ENCODE measurements around the gene FGB. TPM values are rescaled to one million over a fixed set of nuclear protein-coding genes. Genes with fewer than 3 reads are reported as not detected.

The FGB gene
- total RNA-seq, 1 donor from 2014 or later: not detected

- ATAC-seq (no peak), DNase-seq (ENCODE audit: low spot score) (no peak)
- intact Hi-C loops (cut with DNase I): no loop called here
Measured at GRCh38 chr4:154560824-154561231, 2.0 kb upstream of the FGB start.

GRCh38 chr4:154564311-154564710, 1.5 kb downstream of the FGB start:
- intact Hi-C loops (cut with DNase I): no loop called here
- DNase-seq (ENCODE audit: low spot score) (no peak), ATAC-seq (no peak)

- DNase-seq (ENCODE audit: low spot score): no peak
- intact Hi-C loops (cut with DNase I): no loop called here
- ATAC-seq: no peak
Measured at GRCh38 chr4:154565704-154566103, 2.9 kb downstream of the FGB start.

- no peak for DNase-seq (ENCODE audit: low spot score)
- no peak for ATAC-seq
- intact Hi-C loops (cut with DNase I): no loop called here
Measured at GRCh38 chr4:154566639-154567204, 3.9 kb downstream of the FGB start.

GRCh38 chr4:154569028-154569427, 6.2 kb downstream of the FGB start:
- no peak for DNase-seq (ENCODE audit: low spot score)
- intact Hi-C loops (cut with DNase I): no loop called here
- ATAC-seq: no peak

GRCh38 chr4:154569584-154569983, 6.8 kb downstream of the FGB start:
- intact Hi-C loops (cut with DNase I): no loop called here
- DNase-seq (ENCODE audit: low spot score): no peak
- no peak for ATAC-seq

- no peak for DNase-seq (ENCODE audit: low spot score)
- ATAC-seq: no peak
- intact Hi-C loops (cut with DNase I): no loop called here
Measured at GRCh38 chr4:154573190-154573870, 10.5 kb downstream of the FGB start.

GRCh38 chr4:154574311-154574710, 11.5 kb downstream of the FGB start:
- DNase-seq (ENCODE audit: low spot score) (no peak), ATAC-seq (no peak)
- intact Hi-C loops (cut with DNase I): no loop called here

- no peak for ATAC-seq
- no peak for DNase-seq (ENCODE audit: low spot score)
- intact Hi-C loops (cut with DNase I): no loop called here
Measured at GRCh38 chr4:154577324-154577723, 14.5 kb downstream of the FGB start.

GRCh38 chr4:154578919-154579318, 16.1 kb downstream of the FGB start:
- ATAC-seq: no peak
- intact Hi-C loops (cut with DNase I): no loop called here

GRCh38 chr4:154579927-154580326, 17.1 kb downstream of the FGB start:
- no peak for ATAC-seq
- intact Hi-C loops (cut with DNase I): no loop called here

More at GRCh38 chr4:154578919-154579318, 16.1 kb downstream of the FGB start:
- DNase-seq (ENCODE audit: low spot score): no peak

GRCh38 chr4:154582723-154583122, 19.9 kb downstream of the FGB start:
- DNase-seq (ENCODE audit: low spot score) (no peak), ATAC-seq (no peak)
- intact Hi-C loops (cut with DNase I): no loop called here

More at GRCh38 chr4:154579927-154580326, 17.1 kb downstream of the FGB start:
- DNase-seq (ENCODE audit: low spot score): no peak

GRCh38 chr4:154583230-154583629, 20.4 kb downstream of the FGB start:
- no peak for ATAC-seq
- intact Hi-C loops (cut with DNase I): no loop called here
- no peak for DNase-seq (ENCODE audit: low spot score)

GRCh38 chr4:154583677-154584076, 20.9 kb downstream of the FGB start:
- ATAC-seq: no peak
- no peak for DNase-seq (ENCODE audit: low spot score)
- intact Hi-C loops (cut with DNase I): no loop called here

GRCh38 chr4:154584259-154584658, 21.4 kb downstream of the FGB start:
- ATAC-seq: no peak
- no peak for DNase-seq (ENCODE audit: low spot score)
- intact Hi-C loops (cut with DNase I): no loop called here

GRCh38 chr4:154585369-154586018, 22.7 kb downstream of the FGB start:
- intact Hi-C loops (cut with DNase I): no loop called here
- DNase-seq (ENCODE audit: low spot score): no peak
- ATAC-seq: no peak

- no peak for ATAC-seq
- DNase-seq (ENCODE audit: low spot score): no peak
- intact Hi-C loops (cut with DNase I): no loop called here
Measured at GRCh38 chr4:154586296-154587033, 23.7 kb downstream of the FGB start.

- intact Hi-C loops (cut with DNase I): no loop called here
- no peak for DNase-seq (ENCODE audit: low spot score)
- no peak for ATAC-seq
Measured at GRCh38 chr4:154588198-154588597, 25.4 kb downstream of the FGB start.

GRCh38 chr4:154589296-154590197, 26.7 kb downstream of the FGB start:
- intact Hi-C loops (cut with DNase I): no loop called here
- ATAC-seq: no peak
- DNase-seq (ENCODE audit: low spot score): no peak

All from sciatic nerve (tissue), 2 donors.